GM12878 (cell line): ENCODE data around the gene ACHE. TPM values are rescaled to one million over a fixed set of nuclear protein-coding genes. Genes with fewer than 3 reads are reported as not detected.

Experiments used
- ASH2L ChIP-seq: fragments of 300-600, 200-600 bp; sonication (generic); IDR thresholded peaks from 2 replicates; pipeline ENCODE4 v1.6.1; 2017; ENCODE audit warnings: low read depth, mild to moderate bottlenecking, borderline replicate concordance
- BRCA1 ChIP-seq: IDR thresholded peaks from 2 replicates; pipeline ENCODE4 v1.6.1; 2011; ENCODE audit warnings: low read depth, low read length, improper control_type of control experiment
- CBX3 ChIP-seq: fragments of 200-600 bp; sonication (generic); IDR thresholded peaks from 2 replicates; pipeline ENCODE4 v1.6.1; 2016; ENCODE audit warnings: low read depth, borderline replicate concordance
- CHD4 ChIP-seq: fragments of 200-600 bp; sonication (generic); IDR thresholded peaks from 2 replicates; pipeline ENCODE4 v1.6.1; 2016; ENCODE audit warnings: mild to moderate bottlenecking
- DPF2 ChIP-seq: fragments of 450-650 bp; IDR thresholded peaks from 2 replicates; pipeline ENCODE4 v1.6.1; 2017; ENCODE audit warnings: mild to moderate bottlenecking
- ETV6 ChIP-seq, 2 experiments: fragments of 450-650 bp in 1 of 2; IDR thresholded peaks in 1 of 2; conservative IDR thresholded peaks in 1 of 2; 2 replicates each; pipeline ENCODE4 v1.6.1; 2014; ENCODE audit warnings: antibody characterized with exemption in 1 of 2, borderline replicate concordance in 1 of 2, low read depth in 1 of 2, mild to moderate bottlenecking in 1 of 2, moderate library complexity in 1 of 2
- FOXK2 ChIP-seq: fragments of 450-650 bp; IDR thresholded peaks from 2 replicates; pipeline ENCODE4 v1.6.1; 2017; ENCODE audit warnings: mild to moderate bottlenecking, moderate library complexity
- HCFC1 ChIP-seq: fragments of 150-350 bp; IDR thresholded peaks from 2 replicates; pipeline ENCODE4 v1.6.1; 2014; ENCODE audit warnings: low read length
- KAT2A ChIP-seq: conservative IDR thresholded peaks from 2 replicates; pipeline ENCODE4 v1.6.1; 2011; ENCODE audit warnings: low read depth, low read length; ENCODE audit not compliant: control insufficient read depth
- LARP7 ChIP-seq: fragments of 450-650 bp; IDR thresholded peaks from 2 replicates; pipeline ENCODE4 v1.6.1; 2017; ENCODE audit warnings: mild to moderate bottlenecking
- MEF2A ChIP-seq: IDR thresholded peaks from 2 replicates; pipeline ENCODE4 v1.6.1; 2011; ENCODE audit warnings: low read depth, mild to moderate bottlenecking, low read length, moderate library complexity; ENCODE audit not compliant: insufficient read depth
- PAX5 ChIP-seq: IDR thresholded peaks from 2 replicates; pipeline ENCODE4 v1.6.1; 2011; ENCODE audit warnings: low read depth, low read length, borderline replicate concordance
- SMAD5 ChIP-seq: IDR thresholded peaks from 2 replicates; pipeline ENCODE4 v1.6.1; 2016; ENCODE audit warnings: antibody characterized with exemption, low read depth
- SMARCA5 ChIP-seq: fragments of 450-650 bp; IDR thresholded peaks from 2 replicates; pipeline ENCODE4 v1.6.1; 2017; ENCODE audit warnings: mild to moderate bottlenecking
- STAT1 ChIP-seq: fragments of 450-650 bp; conservative IDR thresholded peaks from 2 replicates; pipeline ENCODE4 v1.6.1; 2014; ENCODE audit warnings: antibody characterized with exemption, mild to moderate bottlenecking
- TCF7 ChIP-seq: IDR thresholded peaks from 2 replicates; pipeline ENCODE4 v1.6.1; 2014; ENCODE audit warnings: antibody characterized with exemption, borderline replicate concordance
- ZNF274 ChIP-seq: IDR thresholded peaks from one replicate; pipeline ENCODE4 v1.8.0; 2011; ENCODE audit not compliant: insufficient read length, insufficient read depth
- polyA plus RNA-seq, 11 experiments: library from polyadenylated mRNA; depleted of rRNA in 4 of 11; unstranded in 6 of 11; stranded (reverse) in 5 of 11; fragments of >200 nt; fragmentation: Nextera tagmentation in 4 of 11; fragmentation: Illumina TruSeq in 1 of 11; extraction: Ambion mirVana in 4 of 11; extraction: Trizol in 1 of 11; gene quantifications; 1 replicate in 1 of 11; 2 replicates in 10 of 11; pipeline versions ENCODE4 v1.2.1 to v1.2.3, GENCODE V29; 2011 to 2016; ENCODE audit warnings: inconsistent platforms in 2 of 11, missing spikeins in 2 of 11, low read depth in 1 of 11
- total RNA-seq, 4 experiments: library from RNA; depleted of rRNA in 3 of 4; stranded (reverse); fragments of >200 nt in 3 of 4; fragmentation: Illumina TruSeq in 1 of 4; extraction: Trizol in 1 of 4; gene quantifications; 2 replicates each; pipeline versions ENCODE4 v1.2.1 to v1.2.3, GENCODE V29; 2013 to 2021
- TF ChIP-seq, protein P1 (sequence below): fragments of 450-650 bp; IDR thresholded peaks from 2 replicates; pipeline ENCODE4 v1.6.1; 2017; ENCODE audit warnings: mild to moderate bottlenecking, moderate library complexity
- TF ChIP-seq, protein P2 (sequence below): fragments of 450-650 bp; IDR thresholded peaks from 2 replicates; pipeline ENCODE4 v1.6.1; 2017; ENCODE audit warnings: mild to moderate bottlenecking, low read depth, inconsistent platforms; ENCODE audit not compliant: poor library complexity, severe bottlenecking
- TF ChIP-seq, protein P3 (sequence below): fragments of 450-650 bp; IDR thresholded peaks from 2 replicates; pipeline ENCODE4 v1.6.1; 2018; ENCODE audit warnings: mild to moderate bottlenecking, low read depth, moderate library complexity; ENCODE audit not compliant: partially characterized antibody

ACHE gene
- total and polyA plus RNA-seq, 10 of the 15 experiments (the other 5 are each of a cell fraction or from before 2014, with no cell fraction given), result 0.07 to 5.1 (median 2.3) TPM; not detected in 1

DNA sequence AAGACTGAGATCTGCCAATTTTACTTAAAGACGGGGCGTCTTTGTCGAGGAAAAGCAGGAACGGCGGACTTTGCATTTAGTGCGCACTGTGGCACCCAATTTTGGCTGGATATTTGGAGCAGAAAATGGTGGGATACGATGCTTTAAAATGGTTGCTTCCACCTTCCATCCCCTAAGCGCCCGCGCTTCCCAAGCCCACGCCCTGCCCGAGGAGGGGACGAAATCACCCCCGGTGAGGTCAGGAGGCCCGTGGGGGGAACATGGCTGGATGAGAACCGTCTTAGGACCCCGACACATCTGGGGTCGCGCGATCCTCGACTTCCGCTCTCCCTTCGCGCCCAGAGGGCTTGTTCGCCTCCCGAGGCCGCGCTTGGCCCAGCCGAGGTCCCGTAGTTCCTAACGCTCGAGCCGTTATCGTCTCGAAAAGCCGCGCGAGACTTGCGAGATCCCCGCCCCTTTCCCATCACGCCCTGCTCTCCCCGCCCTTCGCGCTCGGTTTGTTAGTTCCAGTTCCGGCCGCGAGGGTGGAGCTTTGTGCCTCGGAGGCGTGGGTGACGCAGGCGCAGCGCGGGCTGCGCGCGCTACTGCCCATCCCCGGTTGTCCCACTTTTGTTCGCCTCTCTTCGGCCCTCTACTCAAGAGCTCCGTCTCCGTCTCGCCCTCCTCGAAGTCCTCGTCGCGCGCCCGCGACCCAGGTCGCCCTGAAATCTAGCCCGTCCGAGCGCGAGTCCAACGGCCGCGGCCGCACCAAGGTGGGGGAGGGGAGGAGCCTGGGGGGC, 20.9 kb downstream of the ACHE start, which contains the start of gene SRRT (continued):
- TF ChIP-seq SMAD5, result peak; percentile 85
- TF ChIP-seq MEF2A, result peak; percentile 46
- TF ChIP-seq FOXK2, result no peak; the same call in none of the 2 replicates
- TF ChIP-seq, protein P1, sequence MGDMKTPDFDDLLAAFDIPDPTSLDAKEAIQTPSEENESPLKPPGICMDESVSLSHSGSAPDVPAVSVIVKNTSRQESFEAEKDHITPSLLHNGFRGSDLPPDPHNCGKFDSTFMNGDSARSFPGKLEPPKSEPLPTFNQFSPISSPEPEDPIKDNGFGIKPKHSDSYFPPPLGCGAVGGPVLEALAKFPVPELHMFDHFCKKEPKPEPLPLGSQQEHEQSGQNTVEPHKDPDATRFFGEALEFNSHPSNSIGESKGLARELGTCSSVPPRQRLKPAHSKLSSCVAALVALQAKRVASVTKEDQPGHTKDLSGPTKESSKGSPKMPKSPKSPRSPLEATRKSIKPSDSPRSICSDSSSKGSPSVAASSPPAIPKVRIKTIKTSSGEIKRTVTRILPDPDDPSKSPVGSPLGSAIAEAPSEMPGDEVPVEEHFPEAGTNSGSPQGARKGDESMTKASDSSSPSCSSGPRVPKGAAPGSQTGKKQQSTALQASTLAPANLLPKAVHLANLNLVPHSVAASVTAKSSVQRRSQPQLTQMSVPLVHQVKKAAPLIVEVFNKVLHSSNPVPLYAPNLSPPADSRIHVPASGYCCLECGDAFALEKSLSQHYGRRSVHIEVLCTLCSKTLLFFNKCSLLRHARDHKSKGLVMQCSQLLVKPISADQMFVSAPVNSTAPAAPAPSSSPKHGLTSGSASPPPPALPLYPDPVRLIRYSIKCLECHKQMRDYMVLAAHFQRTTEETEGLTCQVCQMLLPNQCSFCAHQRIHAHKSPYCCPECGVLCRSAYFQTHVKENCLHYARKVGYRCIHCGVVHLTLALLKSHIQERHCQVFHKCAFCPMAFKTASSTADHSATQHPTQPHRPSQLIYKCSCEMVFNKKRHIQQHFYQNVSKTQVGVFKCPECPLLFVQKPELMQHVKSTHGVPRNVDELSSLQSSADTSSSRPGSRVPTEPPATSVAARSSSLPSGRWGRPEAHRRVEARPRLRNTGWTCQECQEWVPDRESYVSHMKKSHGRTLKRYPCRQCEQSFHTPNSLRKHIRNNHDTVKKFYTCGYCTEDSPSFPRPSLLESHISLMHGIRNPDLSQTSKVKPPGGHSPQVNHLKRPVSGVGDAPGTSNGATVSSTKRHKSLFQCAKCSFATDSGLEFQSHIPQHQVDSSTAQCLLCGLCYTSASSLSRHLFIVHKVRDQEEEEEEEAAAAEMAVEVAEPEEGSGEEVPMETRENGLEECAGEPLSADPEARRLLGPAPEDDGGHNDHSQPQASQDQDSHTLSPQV, result no peak
- TF ChIP-seq STAT1, result peak; percentile 96
- TF ChIP-seq CBX3, result no peak
- TF ChIP-seq LARP7, result peak; percentile 70
- TF ChIP-seq, protein P2, sequence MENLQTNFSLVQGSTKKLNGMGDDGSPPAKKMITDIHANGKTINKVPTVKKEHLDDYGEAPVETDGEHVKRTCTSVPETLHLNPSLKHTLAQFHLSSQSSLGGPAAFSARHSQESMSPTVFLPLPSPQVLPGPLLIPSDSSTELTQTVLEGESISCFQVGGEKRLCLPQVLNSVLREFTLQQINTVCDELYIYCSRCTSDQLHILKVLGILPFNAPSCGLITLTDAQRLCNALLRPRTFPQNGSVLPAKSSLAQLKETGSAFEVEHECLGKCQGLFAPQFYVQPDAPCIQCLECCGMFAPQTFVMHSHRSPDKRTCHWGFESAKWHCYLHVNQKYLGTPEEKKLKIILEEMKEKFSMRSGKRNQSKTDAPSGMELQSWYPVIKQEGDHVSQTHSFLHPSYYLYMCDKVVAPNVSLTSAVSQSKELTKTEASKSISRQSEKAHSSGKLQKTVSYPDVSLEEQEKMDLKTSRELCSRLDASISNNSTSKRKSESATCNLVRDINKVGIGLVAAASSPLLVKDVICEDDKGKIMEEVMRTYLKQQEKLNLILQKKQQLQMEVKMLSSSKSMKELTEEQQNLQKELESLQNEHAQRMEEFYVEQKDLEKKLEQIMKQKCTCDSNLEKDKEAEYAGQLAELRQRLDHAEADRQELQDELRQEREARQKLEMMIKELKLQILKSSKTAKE, result peak; percentile 28
- TF ChIP-seq, protein P3, sequence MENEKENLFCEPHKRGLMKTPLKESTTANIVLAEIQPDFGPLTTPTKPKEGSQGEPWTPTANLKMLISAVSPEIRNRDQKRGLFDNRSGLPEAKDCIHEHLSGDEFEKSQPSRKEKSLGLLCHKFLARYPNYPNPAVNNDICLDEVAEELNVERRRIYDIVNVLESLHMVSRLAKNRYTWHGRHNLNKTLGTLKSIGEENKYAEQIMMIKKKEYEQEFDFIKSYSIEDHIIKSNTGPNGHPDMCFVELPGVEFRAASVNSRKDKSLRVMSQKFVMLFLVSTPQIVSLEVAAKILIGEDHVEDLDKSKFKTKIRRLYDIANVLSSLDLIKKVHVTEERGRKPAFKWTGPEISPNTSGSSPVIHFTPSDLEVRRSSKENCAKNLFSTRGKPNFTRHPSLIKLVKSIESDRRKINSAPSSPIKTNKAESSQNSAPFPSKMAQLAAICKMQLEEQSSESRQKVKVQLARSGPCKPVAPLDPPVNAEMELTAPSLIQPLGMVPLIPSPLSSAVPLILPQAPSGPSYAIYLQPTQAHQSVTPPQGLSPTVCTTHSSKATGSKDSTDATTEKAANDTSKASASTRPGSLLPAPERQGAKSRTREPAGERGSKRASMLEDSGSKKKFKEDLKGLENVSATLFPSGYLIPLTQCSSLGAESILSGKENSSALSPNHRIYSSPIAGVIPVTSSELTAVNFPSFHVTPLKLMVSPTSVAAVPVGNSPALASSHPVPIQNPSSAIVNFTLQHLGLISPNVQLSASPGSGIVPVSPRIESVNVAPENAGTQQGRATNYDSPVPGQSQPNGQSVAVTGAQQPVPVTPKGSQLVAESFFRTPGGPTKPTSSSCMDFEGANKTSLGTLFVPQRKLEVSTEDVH, result peak; percentile 72
- no peak; the same call in 1 of the 2 replicates for TF ChIP-seq DPF2
- TF ChIP-seq HCFC1, result peak; percentile 74
- TF ChIP-seq BRCA1, result peak; percentile 81
- no peak for TF ChIP-seq TCF7
- no peak for TF ChIP-seq ASH2L
- TF ChIP-seq CHD4, result no peak
- no peak for TF ChIP-seq SMARCA5
- 0 out of 2 replicates have a peak, but pooled peaks have one; percentile 27 for TF ChIP-seq PAX5
- TF ChIP-seq ZNF274, result no peak
- TF ChIP-seq KAT2A, result no peak
- TF ChIP-seq ETV6 (conservative IDR thresholded peaks at IDR 0.05 in 1 of 2, IDR thresholded peaks at IDR 0.05 in 1 of 2; ENCODE audit: borderline replicate concordance in 1 of 2, low read depth in 1 of 2), result 0 out of 4 replicates have a peak, but pooled peaks of 1 of the 2 experiments have one; percentile 20
